HepG2 (cell line): ENCODE results near the gene DDAH1. TPM values are rescaled to one million over a fixed set of nuclear protein-coding genes. Genes with fewer than 3 reads are reported as not detected.

Source experiments
- ATAC-seq: fragments of 200-7000 bp; cut with Tn5 transposase; 3 replicates; pipeline ENCODE4 v1.9.1; 2020; ENCODE audit warnings: mild to moderate bottlenecking, moderate library complexity
- BruUV-seq: library from RNA; stranded (reverse); fragments of 400-500 nt; replicated peaks from 2 replicates; lab custom pipeline; 2021; lab: Mats Ljungman, UMichigan
- CTCF ChIA-PET: fragments of 300-600 bp; formaldehyde crosslinking; extraction: SDS; loops from one replicate; lab custom pipeline; 2021; ENCODE audit warnings: low total read pairs, inconsistent platforms, low intra/inter-chr PET ratio; lab: Yijun Ruan, JAX
- POLR2A ChIA-PET: fragments of 350-600 bp; sonication (Branson Sonifier 250); formaldehyde crosslinking; loops from one replicate; lab custom pipeline; 2020; ENCODE audit warnings: antibody characterized with exemption, inconsistent platforms; lab: Yijun Ruan, JAX
- DNase-seq: peaks from one replicate; pipeline ENCODE4 v3.0.0-alpha.2; 2015; ENCODE audit warnings: low spot score
- FAIRE-seq: peaks from 3 replicates; lab custom pipeline; 2011; peaks lifted over from hg19 to GRCh38; lab: Jason Lieb, UNC
- H2AFZ ChIP-seq: one replicate; pipeline ENCODE4 v1.6.1; 2011; ENCODE audit warnings: low read length, inconsistent platforms
- H3K27ac ChIP-seq: fragments of 300-600 bp; 3 replicates; pipeline ENCODE4 v1.8.0; 2011; ENCODE audit warnings: mixed run types, mild to moderate bottlenecking, mixed read lengths, low read length, inconsistent platforms; ENCODE audit not compliant: insufficient read depth; ENCODE audit errors: extremely low read length
- H3K27me3 ChIP-seq, 2 experiments: fragments of 200-600 bp in 1 of 2; 2 replicates in 1 of 2; 3 replicates in 1 of 2; pipeline versions ENCODE4 v1.6.0 to v1.8.0; 2011; ENCODE audit warnings: low read length in 2 of 2, mild to moderate bottlenecking in 2 of 2, moderate library complexity in 2 of 2, inconsistent platforms in 1 of 2; ENCODE audit not compliant: insufficient read depth in 2 of 2, control insufficient read depth in 1 of 2
- H3K36me3 ChIP-seq, 2 experiments: fragments of 200-600 bp in 1 of 2; replicated peaks in 1 of 2; 2 replicates in 1 of 2; 3 replicates in 1 of 2; pipeline versions ENCODE4 v1.5.1 to v1.8.0; 2011; ENCODE audit warnings: low read length in 2 of 2, inconsistent platforms in 1 of 2; ENCODE audit not compliant: insufficient read depth in 2 of 2, control insufficient read depth in 1 of 2
- H3K4me1 ChIP-seq: 2 replicates; pipeline ENCODE4 v1.5.1; 2012; ENCODE audit warnings: low read length, inconsistent platforms; ENCODE audit not compliant: insufficient read depth
- H3K4me2 ChIP-seq: 2 replicates; pipeline ENCODE4 v1.6.0; 2011; ENCODE audit warnings: low read depth, low read length, inconsistent platforms
- H3K4me3 ChIP-seq, 3 experiments: fragments of 200-600 bp in 1 of 3; sonication (generic), shearing (Covaris generic) in 1 of 3; replicated peaks in 1 of 3; 2 replicates each; pipeline ENCODE4 v1.5.1; 2011 to 2016; ENCODE audit warnings: low read length in 3 of 3, inconsistent platforms in 2 of 3, low read depth in 2 of 3, mild to moderate bottlenecking in 2 of 3, control low read depth in 1 of 3, mixed read lengths in 1 of 3; ENCODE audit not compliant: insufficient read depth in 1 of 3
- H3K79me2 ChIP-seq: one replicate; pipeline ENCODE4 v1.6.1; 2011; ENCODE audit warnings: low read length, inconsistent platforms; ENCODE audit not compliant: insufficient read depth
- H3K9ac ChIP-seq: 2 replicates; pipeline ENCODE4 v1.6.0; 2011; ENCODE audit warnings: mild to moderate bottlenecking, low read depth, low read length, inconsistent platforms; ENCODE audit not compliant: insufficient read depth
- H3K9me3 ChIP-seq: 2 replicates; pipeline ENCODE4 v1.5.1; 2012; ENCODE audit warnings: mild to moderate bottlenecking, low read length
- H4K20me1 ChIP-seq: 2 replicates; pipeline ENCODE4 v1.6.0; 2011; ENCODE audit warnings: inconsistent platforms, mild to moderate bottlenecking, low read length, moderate library complexity; ENCODE audit not compliant: insufficient read depth
- GTF3A ChIP-seq: sonication (generic); formaldehyde crosslinking; conservative IDR thresholded peaks from 2 replicates; pipeline ENCODE4 v1.4.0; 2020; ENCODE audit warnings: mild to moderate bottlenecking, missing genetic modification reagents
- ZNF709 ChIP-seq: sonication (generic); formaldehyde crosslinking; IDR thresholded peaks from 2 replicates; pipeline ENCODE4 v1.5.0; 2020; ENCODE audit warnings: mild to moderate bottlenecking, missing genetic modification reagents
- WGBS: methylation state at CpG from one replicate; pipeline ENCODE4 v1.1.6; 2017; ENCODE audit warnings: low lambda C conversion rate; 5-methylcytosine and 5-hydroxymethylcytosine counted together
- in situ Hi-C: cut with HindIII; loops from 2 replicates; pipeline ENCODE4 v1.10.0; 2017; ENCODE audit warnings: low pct_unique_long_range_greater_than_20kb; ENCODE audit not compliant: extremely low pct_ligation_motif_present
- intact Hi-C: fragments of 100-400 bp; cut with micrococcal nuclease; formaldehyde crosslinking; loops from one replicate; pipeline ENCODE4 v1.10.0; 2022; ENCODE audit not compliant: unreplicated experiment
- polyA plus RNA-seq, 8 experiments: library from polyadenylated mRNA; depleted of rRNA in 3 of 8; stranded (reverse) in 7 of 8; unstranded in 1 of 8; fragments of >200 nt; fragmentation: Illumina TruSeq in 4 of 8; extraction: Trizol in 4 of 8; gene quantifications; 2 replicates each; pipeline versions ENCODE4 v1.2.1 to v1.2.3, GENCODE V29; 2011 to 2016; ENCODE audit warnings: low read depth in 4 of 8, missing spikeins in 1 of 8, mixed read lengths in 1 of 8; ENCODE audit not compliant: insufficient read depth in 1 of 8
- total RNA-seq, 5 experiments: library from RNA; depleted of rRNA; stranded (reverse); fragments of >200 nt; fragmentation: Illumina TruSeq; extraction: Trizol; gene quantifications; 2 replicates each; pipeline ENCODE4 v1.2.3, GENCODE V29; 2016; ENCODE audit warnings: low read depth in 1 of 5
- TF ChIP-seq, protein P1 (sequence below): sonication (generic); formaldehyde crosslinking; IDR thresholded peaks from 2 replicates; pipeline ENCODE4 v1.5.1; 2020; ENCODE audit warnings: mild to moderate bottlenecking, missing genetic modification reagents, moderate library complexity

DDAH1 gene
- total and polyA plus RNA-seq, 2 of the 13 experiments (the other 11 are each of a cell fraction or from before 2014, with no cell fraction given) = 39.7 to 64.4 TPM

DNA sequence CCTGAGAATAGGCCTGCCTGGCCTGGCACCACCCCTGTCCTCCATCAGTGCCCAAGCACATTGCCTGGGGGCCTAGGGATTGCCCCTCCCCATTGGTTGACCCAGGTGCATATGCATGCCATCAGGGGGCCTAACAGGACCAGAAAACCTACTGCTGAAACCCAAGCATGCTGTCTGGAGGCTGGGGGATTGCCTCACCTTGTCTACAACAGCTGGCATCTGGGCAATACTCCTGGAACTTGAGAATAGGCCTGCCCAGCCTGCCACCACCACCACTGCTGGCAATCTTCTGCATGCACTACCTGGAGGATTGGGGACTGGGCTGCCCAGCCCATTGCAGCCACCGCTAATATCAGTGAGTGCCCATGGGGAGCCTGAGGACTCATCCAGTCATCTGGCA is 132.4 kb downstream of the DDAH1 start:
- TF ChIP-seq ZNF709 (CRISPR knock-in tag) (no peak), GTF3A (CRISPR knock-in tag) (no peak)
- TF ChIP-seq, protein P1, sequence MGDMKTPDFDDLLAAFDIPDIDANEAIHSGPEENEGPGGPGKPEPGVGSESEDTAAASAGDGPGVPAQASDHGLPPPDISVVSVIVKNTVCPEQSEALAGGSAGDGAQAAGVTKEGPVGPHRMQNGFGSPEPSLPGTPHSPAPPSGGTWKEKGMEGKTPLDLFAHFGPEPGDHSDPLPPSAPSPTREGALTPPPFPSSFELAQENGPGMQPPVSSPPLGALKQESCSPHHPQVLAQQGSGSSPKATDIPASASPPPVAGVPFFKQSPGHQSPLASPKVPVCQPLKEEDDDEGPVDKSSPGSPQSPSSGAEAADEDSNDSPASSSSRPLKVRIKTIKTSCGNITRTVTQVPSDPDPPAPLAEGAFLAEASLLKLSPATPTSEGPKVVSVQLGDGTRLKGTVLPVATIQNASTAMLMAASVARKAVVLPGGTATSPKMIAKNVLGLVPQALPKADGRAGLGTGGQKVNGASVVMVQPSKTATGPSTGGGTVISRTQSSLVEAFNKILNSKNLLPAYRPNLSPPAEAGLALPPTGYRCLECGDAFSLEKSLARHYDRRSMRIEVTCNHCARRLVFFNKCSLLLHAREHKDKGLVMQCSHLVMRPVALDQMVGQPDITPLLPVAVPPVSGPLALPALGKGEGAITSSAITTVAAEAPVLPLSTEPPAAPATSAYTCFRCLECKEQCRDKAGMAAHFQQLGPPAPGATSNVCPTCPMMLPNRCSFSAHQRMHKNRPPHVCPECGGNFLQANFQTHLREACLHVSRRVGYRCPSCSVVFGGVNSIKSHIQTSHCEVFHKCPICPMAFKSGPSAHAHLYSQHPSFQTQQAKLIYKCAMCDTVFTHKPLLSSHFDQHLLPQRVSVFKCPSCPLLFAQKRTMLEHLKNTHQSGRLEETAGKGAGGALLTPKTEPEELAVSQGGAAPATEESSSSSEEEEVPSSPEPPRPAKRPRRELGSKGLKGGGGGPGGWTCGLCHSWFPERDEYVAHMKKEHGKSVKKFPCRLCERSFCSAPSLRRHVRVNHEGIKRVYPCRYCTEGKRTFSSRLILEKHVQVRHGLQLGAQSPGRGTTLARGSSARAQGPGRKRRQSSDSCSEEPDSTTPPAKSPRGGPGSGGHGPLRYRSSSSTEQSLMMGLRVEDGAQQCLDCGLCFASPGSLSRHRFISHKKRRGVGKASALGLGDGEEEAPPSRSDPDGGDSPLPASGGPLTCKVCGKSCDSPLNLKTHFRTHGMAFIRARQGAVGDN (CRISPR knock-in tag) = peak; percentile 16; the same call in 1 of the 2 replicates
- Histone ChIP-seq H3K9me3 (no peaks in the 10 kb centered on the region), H3K4me2 (no peak overlapping the region), H3K36me3 (peaks cover 0 to 1% of the 10 kb centered on the region in 2 experiments; a peak in 2 of 5 replicates), H3K79me2 (peaks cover 5% of the 10 kb centered on the region), H3K9ac (no peak overlapping the region), H3K27ac (no peak overlapping the region), H3K4me3 (no peak overlapping the region), H3K4me1 (peaks cover 35% of the 10 kb centered on the region), H3K27me3 (no peaks in the 10 kb centered on the region), H4K20me1 (no peaks in the 10 kb centered on the region), H2AFZ (no peak overlapping the region)
- WGBS = no CpG with 5 or more reads among the region's 1 CpG
- DNase-seq (no peak), ATAC-seq (no peak), FAIRE-seq (no peak)
- ChIA-PET POLR2A (no interaction called here), CTCF (no interaction called here)
- no TSS peak for BruUV-seq
- in situ Hi-C loops (no loop called here), intact Hi-C loops (no loop called here)
